Measurements from ENCODE around the gene NOXO1. TPM values are rescaled to one million over a fixed set of nuclear protein-coding genes. Genes with fewer than 3 reads are reported as not detected.
A peak's percentile ranks its signal among the peaks of the same experiment; 100 is the strongest.

The NOXO1 gene
- total and polyA plus RNA-seq, 7 experiments from 2014 or later: 0.17 to 1.3 (median 0.76) TPM

DNA sequence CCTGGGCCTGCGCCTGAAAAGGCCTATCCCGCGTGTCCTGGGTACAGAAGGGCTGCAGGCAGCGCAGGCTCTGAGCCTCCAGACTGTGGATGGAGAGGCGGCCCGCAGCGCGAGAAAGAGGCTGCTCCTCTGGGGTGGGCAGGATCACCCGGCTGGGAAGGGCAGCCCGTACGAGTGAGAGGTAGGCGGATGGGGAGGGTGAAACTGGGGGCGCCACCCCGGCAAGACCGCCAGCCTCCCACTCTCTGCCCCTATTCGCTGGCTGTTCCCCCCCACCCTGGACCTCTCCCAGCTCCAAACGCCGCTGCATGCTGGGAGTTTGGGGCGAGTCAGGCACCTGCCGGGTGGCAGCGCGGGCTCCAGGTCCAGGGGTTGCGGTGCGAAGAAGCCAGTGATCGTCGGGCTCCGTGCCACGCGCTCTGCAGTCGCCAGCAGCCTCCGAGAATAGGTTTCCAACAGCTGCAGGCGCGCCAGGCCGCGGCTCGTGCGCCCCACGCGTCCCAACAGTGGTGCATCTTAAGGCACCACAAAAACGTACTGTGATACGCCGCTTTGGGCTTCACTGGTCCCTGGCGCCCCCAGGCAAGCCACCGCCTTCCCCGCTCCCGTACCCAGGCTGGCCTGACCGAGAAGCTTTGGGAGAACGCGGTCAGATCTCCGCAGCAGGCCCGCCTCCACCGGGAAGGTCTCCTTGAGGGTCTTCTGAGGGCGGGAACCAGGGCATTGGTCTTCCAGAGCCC, 1.1 kb downstream of the NOXO1 start:
- peaks cover 0 to 19% (median 13%) of the 10 kb centered on the region in 7 donors for H3K4me1 Mint-ChIP-seq
- H3K4me3 Mint-ChIP-seq: peak overlapping the region in 1 of 10 donors; percentile 28
- POLR2A ChIA-PET: interaction anchor here (0.9 to 11.4 kb wide), 4 partner anchors 9 to 175 kb away, joined by 4 to 61 read pairs (median 16); partner anchors contain the start of genes RPS2 and TBL3
- no peaks in the 10 kb centered on the region for H3K9me3 Mint-ChIP-seq
- peaks cover 0 to 32% (median 8%) of the 10 kb centered on the region in 5 donors for H3K27me3 Mint-ChIP-seq
- Histone ChIP-seq H3K36me3 (ENCODE audit: control insufficient read depth in 2 of 3, insufficient read depth in 3 of 3, low read length in 3 of 3) (peaks cover 0 to 37% (median 0%) of the 10 kb centered on the region in 3 experiments), H3K4me3 (ENCODE audit: low read length) (no peak overlapping the region), H3K4me1 (ENCODE audit: control insufficient read depth in 2 of 2, insufficient read depth in 2 of 2, low read length in 2 of 2) (peaks cover 0 to 13% of the 10 kb centered on the region in 2 donors), H3K27me3 (ENCODE audit: control insufficient read depth in 2 of 2, insufficient read depth in 2 of 2, low read length in 2 of 2) (peaks cover 0 to 3% of the 10 kb centered on the region in 2 donors), H3K27ac (ENCODE audit: low read depth, low read length) (no peak overlapping the region), H3K9me3 (ENCODE audit: control insufficient read depth in 2 of 3, low read length in 3 of 3) (no peaks in the 10 kb centered on the region)
- intact Hi-C loops (cut with micrococcal nuclease): no loop called here
- CTCF ChIA-PET: no interaction called here
- ATAC-seq: no peak
- H3K36me3 Mint-ChIP-seq: peaks cover 0 to 16% (median 7%) of the 10 kb centered on the region in 5 donors
- no peak overlapping the region for H3K27ac Mint-ChIP-seq
- DNase-seq: no peak

DNA sequence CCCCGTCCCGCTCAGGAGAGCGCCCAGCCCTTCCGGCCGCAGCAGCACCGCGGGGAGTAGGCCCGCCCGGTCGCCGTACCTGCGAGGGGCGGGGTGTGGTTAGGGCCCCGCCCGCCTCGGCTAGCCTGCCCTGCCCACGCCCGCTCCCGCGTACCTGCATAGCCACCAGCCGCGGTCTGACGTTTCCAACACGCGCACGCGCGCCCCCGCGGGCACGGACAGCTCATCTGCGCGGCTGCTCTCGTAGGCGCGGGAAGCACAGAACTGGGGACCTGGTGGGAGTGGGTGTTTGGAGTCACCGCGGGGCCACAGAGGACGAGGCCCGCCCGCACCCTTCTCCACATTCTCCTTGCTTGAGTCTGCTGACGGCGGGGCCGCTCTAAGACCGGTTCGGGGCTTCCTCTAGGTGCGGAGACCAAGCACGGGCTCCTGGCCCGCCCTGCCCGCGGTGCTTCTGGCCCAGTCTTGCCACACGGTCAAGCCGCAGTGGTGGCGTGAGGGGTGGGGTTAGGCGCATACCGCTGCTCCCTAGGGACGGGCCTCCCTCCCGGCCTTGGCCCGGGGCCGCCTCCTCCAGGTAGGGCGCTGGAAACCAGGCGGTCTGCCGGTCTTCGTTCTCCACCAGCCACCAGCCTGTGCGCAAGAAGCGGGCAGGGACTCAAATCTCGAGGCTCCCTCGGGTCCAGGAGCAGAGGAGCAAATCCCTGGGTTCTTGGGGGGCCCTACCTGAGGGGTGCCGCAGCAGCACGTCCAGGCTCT, 1.8 kb downstream of the NOXO1 start:
- ChIA-PET CTCF (no interaction called here), POLR2A (interaction anchor here (0.6 to 11.4 kb wide), 3 partner anchors 16 to 573 kb away, joined by 3 to 61 read pairs (median 8); partner anchors contain the start of genes RPS2 and TRAF7)
- no peak overlapping the region for H3K27ac Mint-ChIP-seq
- Histone ChIP-seq H3K27me3 (ENCODE audit: control insufficient read depth in 2 of 2, insufficient read depth in 2 of 2, low read length in 2 of 2) (peaks cover 0 to 3% of the 10 kb centered on the region in 2 donors), H3K4me3 (ENCODE audit: low read length) (no peak overlapping the region), H3K4me1 (ENCODE audit: control insufficient read depth in 2 of 2, insufficient read depth in 2 of 2, low read length in 2 of 2) (peaks cover 0 to 6% of the 10 kb centered on the region in 2 donors), H3K27ac (ENCODE audit: low read depth, low read length) (no peak overlapping the region), H3K9me3 (ENCODE audit: control insufficient read depth in 2 of 3, low read length in 3 of 3) (no peaks in the 10 kb centered on the region), H3K36me3 (ENCODE audit: control insufficient read depth in 2 of 3, insufficient read depth in 3 of 3, low read length in 3 of 3) (peaks cover 0 to 45% (median 0%) of the 10 kb centered on the region in 3 experiments)
- H3K9me3 Mint-ChIP-seq: no peaks in the 10 kb centered on the region
- ATAC-seq (peak; percentile 12), DNase-seq (no peak)
- H3K4me3 Mint-ChIP-seq: peak overlapping the region in 1 of 10 donors; percentile 28
- H3K4me1 Mint-ChIP-seq: peaks cover 0 to 16% (median 8%) of the 10 kb centered on the region in 7 donors
- H3K27me3 Mint-ChIP-seq: peaks cover 0 to 32% (median 8%) of the 10 kb centered on the region in 5 donors
- peaks cover 0 to 22% (median 7%) of the 10 kb centered on the region in 5 donors for H3K36me3 Mint-ChIP-seq
- intact Hi-C loops (cut with micrococcal nuclease): no loop called here

- CTCF ChIA-PET: interaction anchor here (1.6 kb wide), 1 partner anchor 162 kb away, joined by 5 read pairs; no protein-coding TSS in a partner anchor
- H3K27me3 ChIP-seq (ENCODE audit: control insufficient read depth in 2 of 2, insufficient read depth in 2 of 2, low read length in 2 of 2): peaks cover 0 to 3% of the 10 kb centered on the region in 2 donors
Measured at GRCh38 chr16:1978476-1979120, 2.7 kb downstream of the NOXO1 start.

GRCh38 chr16:1977875-1978268, 3.4 kb downstream of the NOXO1 start:
- no peak overlapping the region for H3K4me3 ChIP-seq (ENCODE audit: low read length)
- Mint-ChIP-seq H3K36me3 (peaks cover 0 to 22% (median 7%) of the 10 kb centered on the region in 5 donors), H3K4me1 (peaks cover 2 to 16% (median 5%) of the 10 kb centered on the region in 7 donors), H3K27me3 (peaks cover 0 to 27% (median 6%) of the 10 kb centered on the region in 5 donors), H3K4me3 (peak overlapping the region in 1 of 10 donors; percentile 52), H3K9me3 (no peaks in the 10 kb centered on the region), H3K27ac (no peak overlapping the region)
- H3K36me3 ChIP-seq (ENCODE audit: control insufficient read depth in 2 of 3, insufficient read depth in 3 of 3, low read length in 3 of 3): peaks cover 0 to 50% (median 0%) of the 10 kb centered on the region in 3 experiments
- no peak overlapping the region for H3K27ac ChIP-seq (ENCODE audit: low read depth, low read length)
- intact Hi-C loops (cut with micrococcal nuclease): no loop called here
- DNase-seq (no peak), ATAC-seq (no peak)
- ChIA-PET POLR2A (interaction anchor here (2.1 to 11.4 kb wide), 2 partner anchors 14 to 177 kb away, joined by 8 to 61 read pairs; partner anchors contain the start of genes RPS2 and TRAF7), CTCF (interaction anchor here (1.6 kb wide), 1 partner anchor 163 kb away, joined by 5 read pairs; no protein-coding TSS in a partner anchor)
- H3K9me3 ChIP-seq (ENCODE audit: control insufficient read depth in 2 of 3, low read length in 3 of 3): no peaks in the 10 kb centered on the region
- peaks cover 0 to 3% of the 10 kb centered on the region in 2 donors for H3K27me3 ChIP-seq (ENCODE audit: control insufficient read depth in 2 of 2, insufficient read depth in 2 of 2, low read length in 2 of 2)
- peaks cover 1 to 3% of the 10 kb centered on the region in 2 donors for H3K4me1 ChIP-seq (ENCODE audit: control insufficient read depth in 2 of 2, insufficient read depth in 2 of 2, low read length in 2 of 2)

More at GRCh38 chr16:1978476-1979120, 2.7 kb downstream of the NOXO1 start:
- H3K9me3 ChIP-seq (ENCODE audit: control insufficient read depth in 2 of 3, low read length in 3 of 3): no peaks in the 10 kb centered on the region
- peaks cover 0 to 6% of the 10 kb centered on the region in 2 donors for H3K4me1 ChIP-seq (ENCODE audit: control insufficient read depth in 2 of 2, insufficient read depth in 2 of 2, low read length in 2 of 2)
- DNase-seq (no peak), ATAC-seq (no peak)
- Mint-ChIP-seq H3K27me3 (peaks cover 0 to 32% (median 8%) of the 10 kb centered on the region in 5 donors), H3K27ac (no peak overlapping the region), H3K4me3 (no peak overlapping the region), H3K4me1 (peaks cover 0 to 16% (median 8%) of the 10 kb centered on the region in 7 donors), H3K36me3 (peaks cover 0 to 22% (median 7%) of the 10 kb centered on the region in 5 donors), H3K9me3 (no peaks in the 10 kb centered on the region)
- intact Hi-C loops (cut with micrococcal nuclease): no loop called here
- H3K27ac ChIP-seq (ENCODE audit: low read depth, low read length): no peak overlapping the region
- H3K36me3 ChIP-seq (ENCODE audit: control insufficient read depth in 2 of 3, insufficient read depth in 3 of 3, low read length in 3 of 3): peaks cover 0 to 50% (median 0%) of the 10 kb centered on the region in 3 experiments
- POLR2A ChIA-PET: interaction anchor here (0.6 to 11.4 kb wide), 3 partner anchors 15 to 572 kb away, joined by 3 to 61 read pairs (median 8); partner anchors contain the start of genes RPS2 and TRAF7
- H3K4me3 ChIP-seq (ENCODE audit: low read length): no peak overlapping the region

GRCh38 chr16:1976951-1977874, 4.1 kb downstream of the NOXO1 start:
- Mint-ChIP-seq H3K36me3 (peaks cover 0 to 22% (median 7%) of the 10 kb centered on the region in 5 donors), H3K27me3 (peaks cover 0 to 21% (median 5%) of the 10 kb centered on the region in 5 donors), H3K27ac (no peak overlapping the region), H3K4me3 (peak overlapping the region in 1 of 10 donors; percentile 52), H3K9me3 (no peaks in the 10 kb centered on the region), H3K4me1 (peaks cover 4 to 13% (median 6%) of the 10 kb centered on the region in 7 donors)
- Histone ChIP-seq H3K27me3 (ENCODE audit: control insufficient read depth in 2 of 2, insufficient read depth in 2 of 2, low read length in 2 of 2) (peaks cover 0 to 3% of the 10 kb centered on the region in 2 donors), H3K4me3 (ENCODE audit: low read length) (no peak overlapping the region), H3K36me3 (ENCODE audit: control insufficient read depth in 2 of 3, insufficient read depth in 3 of 3, low read length in 3 of 3) (peaks cover 0 to 52% (median 0%) of the 10 kb centered on the region in 3 experiments), H3K27ac (ENCODE audit: low read depth, low read length) (no peak overlapping the region), H3K9me3 (ENCODE audit: control insufficient read depth in 2 of 3, low read length in 3 of 3) (no peaks in the 10 kb centered on the region), H3K4me1 (ENCODE audit: control insufficient read depth in 2 of 2, insufficient read depth in 2 of 2, low read length in 2 of 2) (peaks cover 7 to 9% of the 10 kb centered on the region in 2 donors)
- ATAC-seq (no peak), DNase-seq (no peak)
- ChIA-PET POLR2A (interaction anchor here (0.9 to 11.4 kb wide), 2 partner anchors 13 to 14 kb away, joined by 3 to 61 read pairs; partner anchors contain the start of gene RPS2), CTCF (interaction anchor here (1.6 kb wide), 1 partner anchor 163 kb away, joined by 5 read pairs; no protein-coding TSS in a partner anchor)
- intact Hi-C loops (cut with micrococcal nuclease): no loop called here

Measured in naive thymus-derived CD4-positive, alpha-beta T cell (primary cell).